SKM-1 treated with dmso at 0.1 percent for 144 hours (cell line): ENCODE results near the gene ARHGEF11.
A peak's percentile ranks its signal among the peaks of the same experiment; 100 is the strongest.
"Not testable (repeated sequence)": the region's sequence is repeated elsewhere in the genome, so short reads cannot be mapped to it uniquely, and the experiment has no call there.

Source experiments
- DNase-seq: peaks from one replicate; lab custom pipeline; 2025; ENCODE audit not compliant: unreplicated experiment; lab: John Stamatoyannopoulos, UW

ARHGEF11 gene

GRCh38 chr1:156931974-156932710 lies 113.4 kb downstream of the ARHGEF11 start:
- no peak for DNase-seq

GRCh38 chr1:156931211-156931952 lies 114.2 kb downstream of the ARHGEF11 start:
- no peak for DNase-seq

- DNase-seq, result no peak
These were observed 115.1 kb downstream of the ARHGEF11 start for GRCh38 chr1:156930483-156930882.

GRCh38 chr1:156929596-156930238 lies 115.8 kb downstream of the ARHGEF11 start:
- no peak for DNase-seq

- DNase-seq, result no peak
These were observed 117.4 kb downstream of the ARHGEF11 start for GRCh38 chr1:156928043-156928602.

- peak; percentile 65 for DNase-seq
These were observed 118.1 kb downstream of the ARHGEF11 start for GRCh38 chr1:156927215-156928042.

- not testable (repeated sequence) for DNase-seq
These were observed 118.8 kb downstream of the ARHGEF11 start for GRCh38 chr1:156926695-156927094.

- no peak for DNase-seq
These were observed 119.4 kb downstream of the ARHGEF11 start for GRCh38 chr1:156926175-156926574.

GRCh38 chr1:156925154-156926010 lies 120.2 kb downstream of the ARHGEF11 start:
- DNase-seq, result no peak

- no peak for DNase-seq
These were observed 120.9 kb downstream of the ARHGEF11 start for GRCh38 chr1:156924478-156925153.

GRCh38 chr1:156923670-156924477 lies 121.7 kb downstream of the ARHGEF11 start:
- DNase-seq, result no peak

GRCh38 chr1:156922986-156923669 lies 122.4 kb downstream of the ARHGEF11 start:
- DNase-seq, result no peak

- DNase-seq, result no peak
These were observed 124.5 kb downstream of the ARHGEF11 start for GRCh38 chr1:156921053-156921529.

GRCh38 chr1:156920233-156921052 lies 125.1 kb downstream of the ARHGEF11 start, which contains the start of gene LRRC71:
Gene LRRC71, plus strand, starts transcription at chr1:156920632. Its CDS starts 172 bp downstream, at chr1:156920804.
- DNase-seq, result no peak

GRCh38 chr1:156914440-156914856 lies 131.1 kb downstream of the ARHGEF11 start:
- DNase-seq, result no peak

- DNase-seq, result no peak
These were observed 131.6 kb downstream of the ARHGEF11 start for GRCh38 chr1:156913809-156914387.
